ENCODE results near the gene TMEM132D. TPM values are rescaled to one million over a fixed set of nuclear protein-coding genes. Genes with fewer than 3 reads are reported as not detected.

Gene TMEM132D
- total and polyA plus RNA-seq, 5 donors from 2014 or later = not detected

- no peak overlapping the region for H3K27ac ChIP-seq (ENCODE audit: insufficient read depth, low read length, poor library complexity, severe bottlenecking)
- Mint-ChIP-seq H3K36me3 (no peaks in the 10 kb centered on the region), H3K27me3 (no peaks in the 10 kb centered on the region), H3K27ac (no peak overlapping the region), H3K4me3 (no peak overlapping the region), H3K4me1 (no peaks in the 10 kb centered on the region), H3K9me3 (peaks cover 0 to 38% (median 5%) of the 10 kb centered on the region in 7 donors)
- ATAC-seq (ENCODE audit: low read depth in 2 of 2) (no peak), DNase-seq (no peak)
- no peak overlapping the region for H3K4me3 ChIP-seq (ENCODE audit: low read depth, low read length)
- no peaks in the 10 kb centered on the region for H3K4me1 ChIP-seq (ENCODE audit: control insufficient read depth, insufficient read depth, low read length, poor library complexity, severe bottlenecking)
- no peaks in the 10 kb centered on the region for H3K9me3 ChIP-seq (ENCODE audit: control insufficient read depth in 2 of 2, low read length in 2 of 2)
- H3K36me3 ChIP-seq (ENCODE audit: control insufficient read depth, insufficient read depth, low read length) = no peaks in the 10 kb centered on the region
- H3K27me3 ChIP-seq (ENCODE audit: control insufficient read depth, insufficient read depth, low read length) = no peaks in the 10 kb centered on the region
These were observed 525.3 kb downstream of the TMEM132D start for GRCh38 chr12:129378496-129378895.

GRCh38 chr12:129373746-129374145, 530.1 kb downstream of the TMEM132D start:
- Histone ChIP-seq H3K27me3 (ENCODE audit: control insufficient read depth, insufficient read depth, low read length) (no peaks in the 10 kb centered on the region), H3K4me3 (ENCODE audit: low read depth, low read length) (no peak overlapping the region), H3K9me3 (ENCODE audit: control insufficient read depth in 2 of 2, low read length in 2 of 2) (no peaks in the 10 kb centered on the region), H3K4me1 (ENCODE audit: control insufficient read depth, insufficient read depth, low read length, poor library complexity, severe bottlenecking) (no peaks in the 10 kb centered on the region), H3K36me3 (ENCODE audit: control insufficient read depth, insufficient read depth, low read length) (no peaks in the 10 kb centered on the region), H3K27ac (ENCODE audit: insufficient read depth, low read length, poor library complexity, severe bottlenecking) (no peak overlapping the region)
- no peak overlapping the region for H3K27ac Mint-ChIP-seq
- H3K4me3 Mint-ChIP-seq = no peak overlapping the region
- H3K9me3 Mint-ChIP-seq = peaks cover 0 to 20% (median 4%) of the 10 kb centered on the region in 7 donors
- no peaks in the 10 kb centered on the region for H3K36me3 Mint-ChIP-seq
- no peaks in the 10 kb centered on the region for H3K27me3 Mint-ChIP-seq
- H3K4me1 Mint-ChIP-seq = no peaks in the 10 kb centered on the region
- DNase-seq (no peak), ATAC-seq (ENCODE audit: low read depth in 2 of 2) (no peak)

- Histone ChIP-seq H3K4me1 (ENCODE audit: control insufficient read depth, insufficient read depth, low read length, poor library complexity, severe bottlenecking) (no peaks in the 10 kb centered on the region), H3K4me3 (ENCODE audit: low read depth, low read length) (no peak overlapping the region), H3K27ac (ENCODE audit: insufficient read depth, low read length, poor library complexity, severe bottlenecking) (no peak overlapping the region), H3K27me3 (ENCODE audit: control insufficient read depth, insufficient read depth, low read length) (no peaks in the 10 kb centered on the region), H3K9me3 (ENCODE audit: control insufficient read depth in 2 of 2, low read length in 2 of 2) (no peaks in the 10 kb centered on the region), H3K36me3 (ENCODE audit: control insufficient read depth, insufficient read depth, low read length) (no peaks in the 10 kb centered on the region)
- peaks cover 0 to 20% (median 7%) of the 10 kb centered on the region in 7 donors for H3K9me3 Mint-ChIP-seq
- no peaks in the 10 kb centered on the region for H3K27me3 Mint-ChIP-seq
- ATAC-seq (ENCODE audit: low read depth in 2 of 2) (no peak), DNase-seq (no peak)
- H3K36me3 Mint-ChIP-seq = no peaks in the 10 kb centered on the region
- H3K27ac Mint-ChIP-seq = no peak overlapping the region
- no peaks in the 10 kb centered on the region for H3K4me1 Mint-ChIP-seq
- H3K4me3 Mint-ChIP-seq = no peak overlapping the region
These were observed 530.9 kb downstream of the TMEM132D start for GRCh38 chr12:129372876-129373275.

- Histone ChIP-seq H3K27ac (ENCODE audit: insufficient read depth, low read length, poor library complexity, severe bottlenecking) (no peak overlapping the region), H3K36me3 (ENCODE audit: control insufficient read depth, insufficient read depth, low read length) (no peaks in the 10 kb centered on the region), H3K4me3 (ENCODE audit: low read depth, low read length) (no peak overlapping the region), H3K9me3 (ENCODE audit: control insufficient read depth in 2 of 2, low read length in 2 of 2) (no peaks in the 10 kb centered on the region), H3K27me3 (ENCODE audit: control insufficient read depth, insufficient read depth, low read length) (no peaks in the 10 kb centered on the region), H3K4me1 (ENCODE audit: control insufficient read depth, insufficient read depth, low read length, poor library complexity, severe bottlenecking) (no peaks in the 10 kb centered on the region)
- H3K36me3 Mint-ChIP-seq = no peaks in the 10 kb centered on the region
- H3K9me3 Mint-ChIP-seq = peaks cover 0 to 17% (median 7%) of the 10 kb centered on the region in 7 donors
- H3K27me3 Mint-ChIP-seq = no peaks in the 10 kb centered on the region
- DNase-seq (no peak), ATAC-seq (ENCODE audit: low read depth in 2 of 2) (no peak)
- H3K4me1 Mint-ChIP-seq = no peaks in the 10 kb centered on the region
- H3K4me3 Mint-ChIP-seq = no peak overlapping the region
- H3K27ac Mint-ChIP-seq = no peak overlapping the region
These were observed 531.5 kb downstream of the TMEM132D start for GRCh38 chr12:129372348-129372747.

GRCh38 chr12:129371268-129371667, 532.6 kb downstream of the TMEM132D start:
- H3K4me3 Mint-ChIP-seq = no peak overlapping the region
- Histone ChIP-seq H3K4me3 (ENCODE audit: low read depth, low read length) (no peak overlapping the region), H3K9me3 (ENCODE audit: control insufficient read depth in 2 of 2, low read length in 2 of 2) (peaks cover 0 to 3% of the 10 kb centered on the region in 2 experiments), H3K27ac (ENCODE audit: insufficient read depth, low read length, poor library complexity, severe bottlenecking) (no peak overlapping the region), H3K36me3 (ENCODE audit: control insufficient read depth, insufficient read depth, low read length) (no peaks in the 10 kb centered on the region), H3K27me3 (ENCODE audit: control insufficient read depth, insufficient read depth, low read length) (no peaks in the 10 kb centered on the region), H3K4me1 (ENCODE audit: control insufficient read depth, insufficient read depth, low read length, poor library complexity, severe bottlenecking) (no peaks in the 10 kb centered on the region)
- no peaks in the 10 kb centered on the region for H3K36me3 Mint-ChIP-seq
- DNase-seq (no peak), ATAC-seq (ENCODE audit: low read depth in 2 of 2) (no peak)
- no peak overlapping the region for H3K27ac Mint-ChIP-seq
- no peaks in the 10 kb centered on the region for H3K4me1 Mint-ChIP-seq
- no peaks in the 10 kb centered on the region for H3K27me3 Mint-ChIP-seq
- peaks cover 0 to 12% (median 5%) of the 10 kb centered on the region in 7 donors for H3K9me3 Mint-ChIP-seq

- no peak overlapping the region for H3K4me3 Mint-ChIP-seq
These were observed 537.2 kb downstream of the TMEM132D start for GRCh38 chr12:129366656-129367055.

GRCh38 chr12:129363041-129363440, 540.8 kb downstream of the TMEM132D start:
- Histone ChIP-seq H3K27me3 (ENCODE audit: control insufficient read depth, insufficient read depth, low read length) (no peaks in the 10 kb centered on the region), H3K9me3 (ENCODE audit: control insufficient read depth in 2 of 2, low read length in 2 of 2) (peaks cover 3% of the 10 kb centered on the region in 2 experiments), H3K4me1 (ENCODE audit: control insufficient read depth, insufficient read depth, low read length, poor library complexity, severe bottlenecking) (no peaks in the 10 kb centered on the region), H3K27ac (ENCODE audit: insufficient read depth, low read length, poor library complexity, severe bottlenecking) (no peak overlapping the region), H3K4me3 (ENCODE audit: low read depth, low read length) (no peak overlapping the region), H3K36me3 (ENCODE audit: control insufficient read depth, insufficient read depth, low read length) (no peaks in the 10 kb centered on the region)
- DNase-seq = no peak
- Mint-ChIP-seq H3K27ac (no peak overlapping the region), H3K4me1 (no peaks in the 10 kb centered on the region), H3K4me3 (no peak overlapping the region), H3K9me3 (peaks cover 0 to 8% (median 4%) of the 10 kb centered on the region in 7 donors), H3K27me3 (no peaks in the 10 kb centered on the region), H3K36me3 (no peaks in the 10 kb centered on the region)
- no peak for ATAC-seq (ENCODE audit: low read depth in 2 of 2)

More at GRCh38 chr12:129366656-129367055, 537.2 kb downstream of the TMEM132D start:
- Histone ChIP-seq H3K4me3 (ENCODE audit: low read depth, low read length) (no peak overlapping the region), H3K36me3 (ENCODE audit: control insufficient read depth, insufficient read depth, low read length) (no peaks in the 10 kb centered on the region), H3K4me1 (ENCODE audit: control insufficient read depth, insufficient read depth, low read length, poor library complexity, severe bottlenecking) (no peaks in the 10 kb centered on the region), H3K9me3 (ENCODE audit: control insufficient read depth in 2 of 2, low read length in 2 of 2) (peaks cover 3% of the 10 kb centered on the region in 2 experiments), H3K27me3 (ENCODE audit: control insufficient read depth, insufficient read depth, low read length) (no peaks in the 10 kb centered on the region), H3K27ac (ENCODE audit: insufficient read depth, low read length, poor library complexity, severe bottlenecking) (no peak overlapping the region)
- H3K9me3 Mint-ChIP-seq = peaks cover 0 to 11% (median 4%) of the 10 kb centered on the region in 7 donors
- H3K36me3 Mint-ChIP-seq = no peaks in the 10 kb centered on the region
- ATAC-seq (ENCODE audit: low read depth in 2 of 2) (no peak), DNase-seq (no peak)
- H3K4me1 Mint-ChIP-seq = no peaks in the 10 kb centered on the region
- no peak overlapping the region for H3K27ac Mint-ChIP-seq
- no peaks in the 10 kb centered on the region for H3K27me3 Mint-ChIP-seq

- Histone ChIP-seq H3K4me3 (ENCODE audit: low read depth, low read length) (no peak overlapping the region), H3K27me3 (ENCODE audit: control insufficient read depth, insufficient read depth, low read length) (no peaks in the 10 kb centered on the region), H3K27ac (ENCODE audit: insufficient read depth, low read length, poor library complexity, severe bottlenecking) (no peak overlapping the region), H3K4me1 (ENCODE audit: control insufficient read depth, insufficient read depth, low read length, poor library complexity, severe bottlenecking) (no peaks in the 10 kb centered on the region), H3K36me3 (ENCODE audit: control insufficient read depth, insufficient read depth, low read length) (no peaks in the 10 kb centered on the region), H3K9me3 (ENCODE audit: control insufficient read depth in 2 of 2, low read length in 2 of 2) (peaks cover 0 to 4% of the 10 kb centered on the region in 2 experiments)
- H3K4me3 Mint-ChIP-seq = no peak overlapping the region
- H3K27ac Mint-ChIP-seq = no peak overlapping the region
- H3K9me3 Mint-ChIP-seq = peaks cover 0 to 14% (median 3%) of the 10 kb centered on the region in 7 donors
- no peaks in the 10 kb centered on the region for H3K27me3 Mint-ChIP-seq
- no peak for ATAC-seq (ENCODE audit: low read depth in 2 of 2)
- no peaks in the 10 kb centered on the region for H3K36me3 Mint-ChIP-seq
- DNase-seq = no peak
- no peaks in the 10 kb centered on the region for H3K4me1 Mint-ChIP-seq
These were observed 546.6 kb downstream of the TMEM132D start for GRCh38 chr12:129357233-129357632.
